Testis (tissue), 2 donors: ENCODE data around the gene PEX14.

Experiments
- CTCF ChIP-seq, 3 experiments: fragments of 450-650 bp in 2 of 3; fragments of 200-600 bp in 1 of 3; sonication (generic) in 1 of 3; IDR thresholded peaks; one replicate each; pipeline ENCODE4 v1.5.1; 2016 to 2019; ENCODE audit warnings: antibody characterized with exemption in 3 of 3, mild to moderate bottlenecking in 2 of 3, moderate library complexity in 1 of 3
- POLR2A ChIP-seq: fragments of 450-650 bp; IDR thresholded peaks from one replicate; pipeline ENCODE4 v1.6.1; 2017; ENCODE audit warnings: antibody characterized with exemption, mild to moderate bottlenecking, moderate library complexity

DNA sequence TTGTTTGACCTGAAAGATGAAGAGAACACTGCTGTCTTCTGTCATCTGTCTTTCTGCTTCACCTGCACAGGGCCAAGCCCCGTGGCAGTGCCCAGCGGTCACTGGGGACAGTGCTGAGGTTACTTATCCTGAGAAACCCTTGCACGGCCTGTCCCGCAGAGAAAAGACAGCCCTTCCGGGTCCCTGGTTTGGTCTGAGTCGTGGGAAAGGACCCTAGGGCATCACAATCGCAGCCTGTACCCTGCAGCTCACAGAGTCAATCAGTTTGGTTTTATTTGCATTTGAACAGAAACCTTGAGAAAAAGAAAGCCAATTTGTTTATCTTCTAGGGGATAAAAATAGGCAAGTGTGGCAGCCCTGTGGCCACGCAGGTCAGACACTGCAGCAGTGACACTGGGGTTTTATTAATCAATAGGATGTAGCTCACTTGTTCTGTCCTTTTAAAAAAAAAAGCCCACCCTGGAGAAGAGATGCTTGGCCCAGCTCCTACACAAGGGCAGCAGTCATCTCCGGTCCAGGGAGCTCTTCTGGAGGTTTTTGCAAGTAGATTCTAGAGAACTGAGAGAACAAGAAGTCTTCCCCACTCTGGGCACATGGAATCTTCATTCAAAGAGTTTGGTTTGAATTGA, 120.0 kb downstream of the PEX14 start:
- TF ChIP-seq CTCF (IDR thresholded peaks at IDR 0.05) (no peak), POLR2A (no peak)
